CD14-positive monocyte (primary cell): Measurements from ENCODE around the gene TMEM18. TPM values are rescaled to one million over a fixed set of nuclear protein-coding genes. Genes with fewer than 3 reads are reported as not detected.

ENCODE experiments used
- DNase-seq, 3 donors: peaks; one replicate each; pipeline ENCODE4 v3.0.0-alpha.2; 2011 to 2022
- H2AFZ ChIP-seq: 2 replicates; pipeline ENCODE4 v1.6.0; 2012; ENCODE audit warnings: mild to moderate bottlenecking, low read depth, low read length, inconsistent platforms; ENCODE audit not compliant: insufficient read depth, poor library complexity, severe bottlenecking
- H3K27ac ChIP-seq, 2 donors: 1 replicate in 1 of 2; 2 replicates in 1 of 2; pipeline ENCODE4 v1.5.1; 2012 to 2013; ENCODE audit warnings: low read length in 2 of 2, control low read depth in 1 of 2, inconsistent platforms in 1 of 2, low read depth in 1 of 2, mild to moderate bottlenecking in 1 of 2
- H3K27me3 ChIP-seq, 2 donors: one replicate each; pipeline versions ENCODE4 v1.6.0 to v1.6.1; 2011 to 2013; ENCODE audit warnings: low read length in 2 of 2; ENCODE audit not compliant: control insufficient read depth in 2 of 2, insufficient read depth in 2 of 2
- H3K36me3 ChIP-seq, 2 donors: replicated peaks in 1 of 2; 1 replicate in 1 of 2; 2 replicates in 1 of 2; pipeline versions ENCODE4 v1.5.1 to v1.6.1; 2012 to 2013; ENCODE audit warnings: low read length in 2 of 2, control low read depth in 1 of 2, inconsistent platforms in 1 of 2, mild to moderate bottlenecking in 1 of 2; ENCODE audit not compliant: insufficient read depth in 2 of 2, control insufficient read depth in 1 of 2
- H3K4me1 ChIP-seq, 2 donors: 1 replicate in 1 of 2; 2 replicates in 1 of 2; pipeline versions ENCODE4 v1.5.1 to v1.6.1; 2012 to 2013; ENCODE audit warnings: low read length in 2 of 2, control low read depth in 1 of 2, inconsistent platforms in 1 of 2, mild to moderate bottlenecking in 1 of 2, moderate library complexity in 1 of 2; ENCODE audit not compliant: insufficient read depth in 2 of 2, control insufficient read depth in 1 of 2
- H3K4me2 ChIP-seq: replicated peaks from 2 replicates; pipeline ENCODE3; 2012; ENCODE audit warnings: low read length, moderate library complexity, mild to moderate bottlenecking; ENCODE audit not compliant: poor library complexity, severe bottlenecking; ENCODE audit errors: extremely low read depth
- H3K4me3 ChIP-seq, 3 experiments: fragments of 200-600 bp in 1 of 3; sonication (generic) in 1 of 3; replicated peaks in 1 of 3; 1 replicate in 2 of 3; 2 replicates in 1 of 3; pipeline ENCODE4 v1.5.1; 2011 to 2013; ENCODE audit warnings: low read length in 3 of 3, mild to moderate bottlenecking in 3 of 3, control low read depth in 2 of 3, low read depth in 2 of 3, inconsistent platforms in 1 of 3, moderate library complexity in 1 of 3
- H3K79me2 ChIP-seq: 2 replicates; pipeline ENCODE4 v1.6.0; 2012; ENCODE audit warnings: mild to moderate bottlenecking, control low read depth, inconsistent platforms, low read length, moderate library complexity; ENCODE audit not compliant: insufficient read depth
- H3K9ac ChIP-seq: 2 replicates; pipeline ENCODE4 v1.6.0; 2017; ENCODE audit warnings: low read length, mild to moderate bottlenecking; ENCODE audit not compliant: insufficient read depth, poor library complexity, severe bottlenecking
- H3K9me3 ChIP-seq, 2 donors: replicated peaks in 1 of 2; 1 replicate in 1 of 2; 2 replicates in 1 of 2; pipeline versions ENCODE4 v1.5.1 to v1.6.1; 2012 to 2013; ENCODE audit warnings: low read length in 2 of 2, control low read depth in 1 of 2; ENCODE audit not compliant: control insufficient read depth in 1 of 2, insufficient read depth in 1 of 2
- H4K20me1 ChIP-seq: 2 replicates; pipeline ENCODE4 v1.6.0; 2012; ENCODE audit warnings: mild to moderate bottlenecking, low read length, control low read depth, moderate library complexity; ENCODE audit not compliant: insufficient read depth
- H3K27ac Mint-ChIP-seq, 7 donors: one replicate each; pipeline ENCODE4 v1.8.0; 2020; ENCODE audit warnings: mild to moderate bottlenecking in 7 of 7, mixed read lengths in 7 of 7, moderate library complexity in 6 of 7, inconsistent platforms in 2 of 7
- H3K27me3 Mint-ChIP-seq, 3 donors: one replicate each; pipeline ENCODE4 v1.8.0; 2021 to 2022; ENCODE audit warnings: low read depth in 3 of 3, mild to moderate bottlenecking in 3 of 3, mixed read lengths in 3 of 3, moderate library complexity in 3 of 3, inconsistent platforms in 1 of 3
- H3K36me3 Mint-ChIP-seq, 2 donors: one replicate each; pipeline ENCODE4 v1.8.0; 2020; ENCODE audit warnings: mixed read lengths in 2 of 2, inconsistent platforms in 1 of 2, mild to moderate bottlenecking in 1 of 2
- H3K4me1 Mint-ChIP-seq: one replicate; pipeline ENCODE4 v1.8.0; 2020; ENCODE audit warnings: mild to moderate bottlenecking, mixed read lengths
- H3K4me3 Mint-ChIP-seq, 2 donors: one replicate each; pipeline ENCODE4 v1.8.0; 2020; ENCODE audit warnings: mild to moderate bottlenecking in 2 of 2, mixed read lengths in 2 of 2, moderate library complexity in 1 of 2
- H3K9me3 Mint-ChIP-seq, 7 donors: one replicate each; pipeline ENCODE4 v1.8.0; 2020 to 2022; ENCODE audit warnings: mixed read lengths in 7 of 7, mild to moderate bottlenecking in 6 of 7, moderate library complexity in 6 of 7, inconsistent platforms in 2 of 7
- WGBS: methylation state at CpG from one replicate; pipeline ENCODE4 v1.1.5; 2013; ENCODE audit warnings: missing lambda C conversion rate; ENCODE audit not compliant: insufficient coverage; 5-methylcytosine and 5-hydroxymethylcytosine counted together
- intact Hi-C, 2 donors: fragments of 100-400 bp; cut with micrococcal nuclease; formaldehyde crosslinking; loops; one replicate each; pipeline versions ENCODE4 v1.15.0 to v1.15.1; 2023
- polyA plus RNA-seq, 3 donors: library from polyadenylated mRNA; depleted of rRNA in 1 of 3; unstranded in 2 of 3; stranded (reverse) in 1 of 3; fragments of 300-500 nt in 2 of 3; fragments of >200 nt in 1 of 3; fragmentation: Illumina TruSeq in 2 of 3; gene quantifications; 1 replicate in 2 of 3; 2 replicates in 1 of 3; pipeline ENCODE4 v1.2.3, GENCODE V29; 2012 to 2021
- TF ChIP-seq, protein P1 (sequence below): fragments of 200-600 bp; IDR thresholded peaks from one replicate; pipeline ENCODE4 v1.8.0; 2022; ENCODE audit warnings: antibody characterized with exemption, mild to moderate bottlenecking

TMEM18 gene
- polyA plus RNA-seq, 3 donors: 9.3 to 23.5 (median 21.8) TPM

DNA sequence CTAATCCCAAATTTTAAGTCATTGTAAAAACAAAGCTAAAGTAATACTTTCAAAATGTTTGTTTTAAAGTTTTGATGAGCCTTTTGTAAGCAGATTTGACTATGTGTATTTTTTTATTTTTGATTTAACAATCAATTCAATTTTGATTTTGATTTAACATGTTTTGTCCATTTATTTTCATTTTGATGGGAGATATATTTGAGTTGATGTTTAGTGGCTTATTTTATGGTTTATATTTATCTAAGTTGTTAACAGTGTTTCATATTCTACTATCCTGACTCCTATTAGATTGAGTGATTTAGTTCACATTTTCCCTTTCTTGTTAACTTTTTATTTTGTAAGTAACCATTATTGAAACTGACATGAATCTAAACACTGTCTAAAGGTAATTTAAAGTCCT is 44.7 kb downstream of the TMEM18 start:
- no peak overlapping the region for H3K27ac Mint-ChIP-seq

DNA sequence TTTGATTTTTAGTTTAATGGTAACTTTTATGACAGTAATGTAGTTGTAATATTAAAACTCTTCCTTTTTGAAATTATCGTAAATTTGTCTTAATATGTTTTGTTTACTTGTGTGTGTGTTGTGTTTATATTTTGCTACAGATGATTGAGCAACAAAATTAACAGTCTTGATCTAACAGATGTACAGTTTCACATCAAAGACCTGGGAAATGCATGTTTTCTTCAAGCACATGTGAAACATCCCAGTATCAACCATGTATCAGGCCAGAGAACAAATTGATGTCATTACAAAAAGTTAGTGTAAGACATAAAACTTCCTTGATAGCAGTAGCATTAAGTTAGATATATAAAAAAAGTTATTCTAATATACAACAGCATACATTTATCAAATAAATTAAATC is 45.5 kb downstream of the TMEM18 start:
- no peaks in the 10 kb centered on the region for H3K36me3 Mint-ChIP-seq

More for the DNA sequence above, 44.7 kb downstream of the TMEM18 start:
- H3K4me1 Mint-ChIP-seq: peaks cover 7% of the 10 kb centered on the region
- peaks cover 2 to 12% (median 8%) of the 10 kb centered on the region in 3 donors for H3K27me3 Mint-ChIP-seq
- no peak overlapping the region for H2AFZ ChIP-seq
- peaks cover 0 to 2% (median 0%) of the 10 kb centered on the region in 7 donors for H3K9me3 Mint-ChIP-seq
- no peak overlapping the region for H3K9ac ChIP-seq
- H3K4me3 ChIP-seq: no peak overlapping the region
- H3K27me3 ChIP-seq: peaks cover 0 to 6% of the 10 kb centered on the region in 2 donors
- no peaks in the 10 kb centered on the region for H3K36me3 Mint-ChIP-seq
- H3K4me3 Mint-ChIP-seq: no peak overlapping the region
- H3K27ac ChIP-seq: no peak overlapping the region
- H4K20me1 ChIP-seq: no peaks in the 10 kb centered on the region
- H3K4me1 ChIP-seq: peaks cover 5 to 12% of the 10 kb centered on the region in 2 donors
- no peak overlapping the region for H3K4me2 ChIP-seq
- intact Hi-C loops: no loop called here
- H3K36me3 ChIP-seq: no peaks in the 10 kb centered on the region
- H3K79me2 ChIP-seq: no peaks in the 10 kb centered on the region
- TF ChIP-seq, protein P1, sequence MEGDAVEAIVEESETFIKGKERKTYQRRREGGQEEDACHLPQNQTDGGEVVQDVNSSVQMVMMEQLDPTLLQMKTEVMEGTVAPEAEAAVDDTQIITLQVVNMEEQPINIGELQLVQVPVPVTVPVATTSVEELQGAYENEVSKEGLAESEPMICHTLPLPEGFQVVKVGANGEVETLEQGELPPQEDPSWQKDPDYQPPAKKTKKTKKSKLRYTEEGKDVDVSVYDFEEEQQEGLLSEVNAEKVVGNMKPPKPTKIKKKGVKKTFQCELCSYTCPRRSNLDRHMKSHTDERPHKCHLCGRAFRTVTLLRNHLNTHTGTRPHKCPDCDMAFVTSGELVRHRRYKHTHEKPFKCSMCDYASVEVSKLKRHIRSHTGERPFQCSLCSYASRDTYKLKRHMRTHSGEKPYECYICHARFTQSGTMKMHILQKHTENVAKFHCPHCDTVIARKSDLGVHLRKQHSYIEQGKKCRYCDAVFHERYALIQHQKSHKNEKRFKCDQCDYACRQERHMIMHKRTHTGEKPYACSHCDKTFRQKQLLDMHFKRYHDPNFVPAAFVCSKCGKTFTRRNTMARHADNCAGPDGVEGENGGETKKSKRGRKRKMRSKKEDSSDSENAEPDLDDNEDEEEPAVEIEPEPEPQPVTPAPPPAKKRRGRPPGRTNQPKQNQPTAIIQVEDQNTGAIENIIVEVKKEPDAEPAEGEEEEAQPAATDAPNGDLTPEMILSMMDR: no peak
- no peak for DNase-seq
- H3K9me3 ChIP-seq: no peaks in the 10 kb centered on the region

More for the DNA sequence above, 45.5 kb downstream of the TMEM18 start:
- H3K9ac ChIP-seq: no peak overlapping the region
- Mint-ChIP-seq H3K4me3 (no peak overlapping the region), H3K27ac (no peak overlapping the region), H3K9me3 (peaks cover 0 to 2% (median 0%) of the 10 kb centered on the region in 7 donors), H3K27me3 (peaks cover 2 to 10% (median 6%) of the 10 kb centered on the region in 3 donors), H3K4me1 (peaks cover 1% of the 10 kb centered on the region)
- no peak overlapping the region for H2AFZ ChIP-seq
- H3K36me3 ChIP-seq: no peaks in the 10 kb centered on the region
- no peak overlapping the region for H3K4me2 ChIP-seq
- peaks cover 3 to 6% of the 10 kb centered on the region in 2 donors for H3K4me1 ChIP-seq
- intact Hi-C loops: no loop called here
- H3K79me2 ChIP-seq: no peaks in the 10 kb centered on the region
- no peak overlapping the region for H3K4me3 ChIP-seq
- TF ChIP-seq, protein P1: no peak
- H3K27me3 ChIP-seq: peaks cover 0 to 4% of the 10 kb centered on the region in 2 donors
- no peak overlapping the region for H3K27ac ChIP-seq
- no CpG with 5 or more reads among the region's 1 CpG for WGBS
- no peak for DNase-seq
- H4K20me1 ChIP-seq: no peaks in the 10 kb centered on the region
- no peaks in the 10 kb centered on the region for H3K9me3 ChIP-seq
